DMS53 treated with DMSO at 0.1 percent for 48 hours (cell line): Measurements from ENCODE around the gene MOGAT1.
A peak's percentile ranks its signal among the peaks of the same experiment; 100 is the strongest.
"Not testable (repeated sequence)": the region's sequence is repeated elsewhere in the genome, so short reads cannot be mapped to it uniquely, and the experiment has no call there.

Source experiments
- DNase-seq: peaks from one replicate; lab custom pipeline; 2025; ENCODE audit not compliant: unreplicated experiment; lab: John Stamatoyannopoulos, UW

The MOGAT1 gene

DNA sequence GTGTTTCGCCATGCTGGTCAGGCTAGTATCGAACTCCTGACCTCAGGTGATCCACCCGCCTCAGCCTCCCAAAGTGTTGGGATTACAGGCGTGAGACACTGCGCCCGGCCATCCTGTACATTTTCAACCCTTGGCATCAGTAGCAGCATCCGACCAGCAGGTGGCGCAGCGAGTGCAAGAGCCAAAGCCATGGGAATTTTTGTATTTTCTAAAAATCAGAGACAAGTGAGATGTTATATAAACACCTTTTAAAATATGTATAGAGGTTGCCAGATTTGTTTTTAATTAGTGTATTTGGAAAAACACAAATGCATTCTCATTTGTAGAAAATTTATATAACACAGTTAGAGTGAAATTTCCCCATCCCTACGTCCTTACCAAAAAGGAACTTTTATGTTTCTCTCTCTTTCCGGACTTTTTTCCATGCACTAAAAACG, 36.8 kb downstream of the MOGAT1 start:
- peak; percentile 36 for DNase-seq

DNA sequence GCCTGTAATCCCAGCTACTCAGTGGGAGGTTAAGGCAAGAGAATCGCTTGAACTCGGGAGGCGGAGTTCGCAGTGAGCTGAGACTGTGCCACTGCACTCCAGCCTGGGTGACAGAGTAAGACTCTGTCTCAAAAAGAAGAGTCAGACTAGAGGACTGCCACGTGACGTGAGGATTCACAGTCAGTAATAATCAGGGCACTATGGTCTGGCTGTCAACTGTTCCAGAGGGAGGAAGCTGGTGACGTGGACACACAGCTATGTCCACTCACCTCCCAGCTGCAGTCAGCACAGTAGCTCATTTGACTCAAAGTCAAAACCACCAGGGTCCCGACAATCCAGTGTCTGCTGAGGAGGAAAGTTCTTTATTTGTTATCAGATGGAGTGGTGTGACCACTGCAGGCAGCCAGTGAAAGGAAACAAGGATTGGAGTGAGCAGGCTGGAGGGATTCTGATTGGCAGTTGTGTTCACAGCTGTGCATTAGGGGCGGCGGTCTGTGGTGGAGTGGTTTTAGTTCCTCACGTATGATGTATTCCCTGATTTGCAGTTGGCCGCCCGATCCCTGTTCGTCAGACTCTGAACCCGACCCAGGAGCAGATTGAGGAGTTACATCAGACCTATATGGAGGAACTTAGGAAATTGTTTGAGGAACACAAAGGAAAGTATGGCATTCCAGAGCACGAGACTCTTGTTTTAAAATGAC, 37.9 kb downstream of the MOGAT1 start:
- peak; percentile 91 for DNase-seq

DNA sequence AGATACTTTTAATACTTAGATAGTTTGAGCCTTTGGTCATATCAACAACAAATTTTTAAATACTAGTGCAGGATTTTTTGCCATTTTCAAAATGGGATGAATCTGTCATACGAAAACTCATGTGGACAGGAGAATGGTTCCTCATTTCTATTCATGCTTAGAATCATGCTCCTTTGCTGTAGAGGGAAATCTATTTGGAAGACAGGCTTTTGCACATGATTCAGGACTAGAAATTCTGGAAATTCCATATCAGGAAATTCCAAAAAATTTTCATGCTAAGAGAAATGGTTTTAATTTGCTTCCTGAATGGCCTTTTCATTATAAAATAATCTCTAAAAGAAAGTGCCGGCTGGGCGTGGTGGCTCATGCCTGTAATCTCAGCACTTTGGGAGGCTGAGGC, 39.3 kb downstream of the MOGAT1 start:
- no peak for DNase-seq

DNA sequence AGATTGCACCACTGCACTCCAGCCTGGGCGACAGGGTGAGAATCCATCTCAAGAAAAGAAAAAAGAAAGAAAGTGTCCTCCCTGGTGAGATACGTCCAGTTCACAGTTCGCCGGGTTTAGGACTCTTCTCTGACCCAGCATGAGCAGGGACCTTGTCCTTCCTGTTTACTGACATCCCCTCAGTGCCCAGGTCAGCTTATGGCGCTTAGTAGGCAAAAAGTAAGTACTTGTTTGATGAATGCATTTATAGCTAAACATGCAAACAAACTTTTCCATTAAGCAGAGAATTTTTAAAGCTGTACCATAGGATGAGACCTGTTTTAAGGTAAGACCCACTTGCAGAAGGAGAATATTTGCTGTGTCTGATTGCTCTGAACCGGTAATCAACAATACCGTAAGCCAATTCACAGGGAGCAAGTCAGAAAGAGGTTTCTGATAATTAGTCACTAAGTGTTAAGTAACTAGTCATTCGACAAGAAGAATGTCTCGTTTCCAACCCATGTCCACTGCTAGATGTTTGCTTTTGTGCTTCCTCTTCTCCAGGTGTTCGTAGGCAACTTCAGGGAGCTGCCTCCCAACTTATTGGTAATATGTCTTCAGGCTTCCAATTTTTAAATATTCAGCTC, 40.0 kb downstream of the MOGAT1 start:
- no peak for DNase-seq

DNA sequence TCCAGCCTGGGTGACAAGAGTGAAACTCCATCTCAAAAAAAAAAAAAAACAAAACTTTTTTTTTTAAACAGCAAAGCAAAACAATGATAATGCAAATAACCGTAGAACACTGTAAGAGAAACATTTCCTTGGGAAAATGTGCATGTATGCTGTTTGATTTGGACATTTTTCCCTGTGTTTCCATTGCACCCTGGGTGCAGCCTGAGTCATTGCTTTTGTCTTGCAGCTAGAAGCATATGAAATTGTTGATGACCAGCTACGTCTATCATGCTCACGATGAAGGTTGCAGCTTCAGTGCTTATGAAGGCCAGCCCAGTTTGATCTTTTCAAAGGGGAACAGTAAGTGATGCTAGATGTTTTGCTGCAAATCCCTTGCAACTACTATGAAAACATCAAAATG, 41.5 kb downstream of the MOGAT1 start:
- no peak for DNase-seq

DNA sequence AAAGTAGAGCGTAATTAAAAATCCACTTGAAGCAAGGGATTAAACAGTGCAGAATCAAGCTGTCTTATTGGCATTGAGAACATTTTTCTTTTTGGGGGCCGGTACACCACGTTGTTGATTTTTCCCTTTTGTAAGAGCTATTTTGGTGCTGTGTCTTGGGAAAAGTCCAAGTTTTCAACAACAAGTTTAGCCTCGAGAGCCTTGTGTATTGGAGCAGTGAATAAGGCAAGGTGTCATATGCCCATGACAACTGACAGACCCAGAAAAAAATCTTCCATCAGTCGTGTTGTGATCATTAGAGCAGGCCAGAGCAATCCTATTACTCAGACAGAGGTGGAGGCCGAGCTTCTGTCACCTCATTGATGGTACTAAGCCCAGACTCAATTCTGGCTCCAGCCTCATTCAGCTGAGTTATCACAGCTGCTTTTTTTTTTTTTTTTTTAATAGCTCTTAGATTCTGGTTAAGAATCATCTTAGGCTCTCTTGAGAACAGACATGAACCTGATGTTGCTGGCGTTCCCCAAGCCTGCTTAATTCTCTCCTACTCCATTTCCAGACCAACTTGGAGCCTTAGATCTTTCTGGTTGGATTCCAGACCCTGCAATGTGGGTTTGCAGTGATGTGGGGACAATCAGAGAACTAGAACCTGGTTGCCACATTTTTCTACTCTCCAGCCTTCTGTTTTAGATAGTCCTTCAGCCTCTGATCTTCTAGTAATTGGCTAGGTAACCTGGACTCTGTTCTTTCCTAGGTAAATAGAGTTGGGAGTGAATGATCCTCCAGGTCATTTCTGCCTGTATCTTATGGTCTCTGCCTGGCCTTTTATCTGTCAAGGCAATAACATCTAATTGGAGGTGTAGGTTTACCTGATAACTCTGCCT, 43.1 kb downstream of the MOGAT1 start:
- DNase-seq = no peak

DNA sequence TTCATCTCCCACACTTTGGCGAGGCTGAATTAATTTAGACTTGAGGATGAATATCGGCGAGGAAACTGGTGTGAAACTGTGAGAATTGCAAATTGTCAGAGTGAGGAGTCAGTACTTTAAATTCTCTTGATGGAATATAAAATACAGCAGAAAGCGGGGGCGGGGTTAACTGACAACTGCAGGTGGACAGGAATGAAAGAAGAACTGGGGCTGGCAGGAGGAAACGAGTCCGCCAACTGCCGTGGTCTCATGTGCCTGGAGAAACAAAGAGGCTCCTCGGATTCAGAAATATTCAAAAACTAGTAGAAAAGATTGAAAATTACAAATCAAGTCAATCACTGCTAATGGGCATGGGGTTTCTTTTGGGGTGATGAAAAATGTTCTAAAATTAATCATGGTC, 44.3 kb downstream of the MOGAT1 start:
- DNase-seq = no peak

DNA sequence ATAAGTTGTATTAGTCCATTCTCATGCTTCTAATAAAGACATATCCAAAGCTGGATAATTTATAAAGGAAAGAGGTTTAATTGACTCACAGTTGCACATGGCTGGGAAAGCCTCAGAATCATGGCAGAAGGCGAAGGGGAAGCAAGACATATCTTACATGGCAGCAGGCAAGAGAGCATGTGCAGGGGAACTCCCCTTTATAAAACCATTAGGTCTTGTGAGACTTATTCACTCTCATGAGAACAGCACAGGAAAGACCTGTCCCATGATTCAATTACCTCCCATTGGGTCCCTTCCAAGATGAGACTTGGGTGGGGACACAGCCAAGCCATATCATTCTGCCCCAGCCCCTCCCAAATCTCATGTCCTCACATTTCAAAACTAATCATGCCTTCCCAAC, 48.3 kb downstream of the MOGAT1 start:
- not testable (repeated sequence) for DNase-seq

DNA sequence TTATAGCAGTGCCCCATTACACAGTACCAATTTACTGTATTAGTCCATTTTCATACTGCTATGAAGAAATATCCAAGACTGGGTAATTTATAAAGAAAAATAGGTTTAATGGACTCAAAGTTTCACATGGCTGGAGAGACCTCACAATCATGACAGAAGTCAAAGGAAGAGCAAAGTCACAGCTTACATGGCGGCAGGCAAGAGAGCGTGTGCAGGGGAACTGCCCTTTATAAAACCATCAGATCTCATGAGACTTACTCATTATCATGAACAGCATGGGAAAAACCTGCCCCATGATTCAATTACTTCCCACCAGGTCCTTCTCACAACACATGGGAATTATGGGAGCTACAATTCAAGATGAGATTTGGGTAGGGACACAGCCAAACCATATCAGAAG, 50.1 kb downstream of the MOGAT1 start:
- DNase-seq = not testable (repeated sequence)

DNA sequence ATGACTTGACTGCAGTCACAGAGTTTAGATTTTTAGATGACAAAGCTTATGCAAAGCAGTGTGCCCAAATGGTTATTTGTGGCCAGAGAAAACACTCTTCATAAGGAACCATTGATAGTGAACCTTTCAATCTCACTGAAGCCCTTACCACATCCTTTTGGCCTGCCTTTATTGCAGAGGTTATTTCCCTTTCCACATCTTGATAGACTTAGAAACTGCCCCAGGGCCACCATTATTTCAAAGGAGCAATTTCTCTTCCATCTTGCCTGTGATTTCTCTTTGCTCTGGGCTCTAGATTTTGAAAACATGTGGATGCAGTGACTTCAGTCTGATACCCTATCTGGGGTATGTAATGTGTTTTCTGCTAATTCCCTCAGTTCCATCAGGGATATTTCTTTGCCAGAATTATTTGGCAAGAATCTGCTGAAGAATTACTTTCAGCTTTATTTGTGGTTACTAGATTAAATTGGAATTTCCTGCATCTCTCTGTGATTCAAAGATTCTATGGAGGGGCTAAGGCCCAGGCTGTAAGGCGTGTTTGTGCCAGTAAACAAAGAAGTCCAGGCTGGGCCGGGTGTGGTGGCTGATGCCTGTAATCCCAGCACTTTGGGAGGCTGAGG, 51.0 kb downstream of the MOGAT1 start:
- DNase-seq = no peak

DNA sequence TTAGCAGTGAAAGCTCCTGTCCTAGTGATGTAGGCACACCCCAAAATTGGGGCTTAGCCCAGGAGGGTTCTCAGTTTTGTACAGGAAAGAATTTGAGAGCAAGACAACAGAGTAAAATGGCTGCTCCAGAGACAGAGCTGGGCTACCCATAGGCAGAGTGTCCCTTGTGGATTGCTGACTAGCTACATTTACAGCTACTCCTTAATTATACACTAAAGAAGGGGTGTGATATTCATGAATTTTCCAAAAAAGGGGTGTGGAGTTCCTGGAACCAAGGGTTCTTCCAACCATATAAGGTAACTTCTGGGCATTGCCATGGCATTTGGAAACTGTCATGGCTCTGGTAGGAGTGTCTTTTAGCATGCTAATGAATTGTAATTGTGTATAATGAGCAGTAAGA, 52.8 kb downstream of the MOGAT1 start:
- DNase-seq = no peak

DNA sequence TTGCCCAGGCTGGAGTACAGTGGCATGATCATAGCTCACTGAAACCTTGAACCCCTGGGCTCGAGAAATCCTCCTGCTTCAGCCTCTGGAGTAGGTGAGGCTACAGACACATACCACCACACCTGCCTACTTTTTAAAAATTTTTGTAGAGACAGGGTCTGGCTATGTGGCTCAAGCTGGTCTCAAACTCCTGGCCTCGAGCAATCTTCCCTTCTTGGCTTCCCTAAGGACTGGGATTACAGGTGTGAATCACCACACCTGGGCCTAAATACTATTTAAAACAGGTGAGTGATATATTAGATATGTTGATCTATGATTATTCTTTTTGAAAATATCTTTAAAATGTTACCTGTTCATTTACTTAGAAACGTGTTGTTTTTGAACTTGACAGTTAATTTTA, 57.2 kb downstream of the MOGAT1 start:
- DNase-seq = no peak

DNA sequence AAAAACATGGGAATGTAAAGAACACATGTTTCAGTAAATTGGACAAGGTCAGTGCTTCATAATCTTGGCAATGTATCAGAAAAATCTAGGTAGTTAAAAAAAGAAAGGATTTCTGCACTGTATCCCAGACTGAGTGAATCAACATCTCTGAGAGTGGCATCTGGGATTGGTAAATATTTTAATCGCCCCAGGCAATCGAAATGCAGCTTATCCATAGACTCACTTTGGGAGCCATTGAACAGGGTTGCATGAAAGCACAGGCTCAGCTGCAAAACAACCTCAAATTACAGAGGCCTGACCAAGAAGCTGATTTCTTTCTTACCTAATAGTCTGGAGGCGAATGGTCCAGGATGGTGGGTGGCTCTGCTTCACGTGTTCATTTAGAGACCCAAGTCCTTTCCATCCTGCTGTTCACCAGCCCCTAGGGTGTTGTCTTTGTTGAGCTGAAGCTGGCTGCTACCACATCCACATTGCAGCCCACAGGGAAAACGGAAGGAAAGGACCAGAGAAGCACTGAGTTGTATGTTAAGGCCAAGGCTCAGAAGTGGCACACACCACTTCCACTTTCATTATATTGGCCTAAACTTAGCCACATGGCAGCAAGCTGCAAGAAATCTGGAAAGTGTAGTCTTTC, 59.0 kb downstream of the MOGAT1 start:
- no peak for DNase-seq

DNA sequence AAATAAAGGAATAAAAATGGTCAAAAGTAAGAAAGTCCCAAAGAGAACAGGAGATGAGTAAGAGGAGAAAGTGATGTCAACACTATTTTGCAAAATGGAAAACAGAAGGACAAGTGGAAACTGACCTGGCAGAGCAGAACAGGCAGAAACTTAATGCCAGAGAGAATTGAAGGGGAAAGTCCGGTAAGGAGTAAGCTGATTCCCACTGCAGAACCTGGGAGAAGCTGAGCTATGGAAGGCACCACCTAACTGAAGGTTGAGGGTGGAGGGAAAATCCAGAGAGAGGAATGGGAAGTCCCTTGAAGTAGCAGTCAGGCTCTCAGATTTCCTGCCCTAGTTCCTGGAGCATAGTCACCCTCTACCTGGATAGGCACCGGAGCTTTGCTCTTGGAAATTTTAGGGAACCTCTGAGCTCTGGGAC, 59.8 kb downstream of the MOGAT1 start:
- no peak for DNase-seq

DNA sequence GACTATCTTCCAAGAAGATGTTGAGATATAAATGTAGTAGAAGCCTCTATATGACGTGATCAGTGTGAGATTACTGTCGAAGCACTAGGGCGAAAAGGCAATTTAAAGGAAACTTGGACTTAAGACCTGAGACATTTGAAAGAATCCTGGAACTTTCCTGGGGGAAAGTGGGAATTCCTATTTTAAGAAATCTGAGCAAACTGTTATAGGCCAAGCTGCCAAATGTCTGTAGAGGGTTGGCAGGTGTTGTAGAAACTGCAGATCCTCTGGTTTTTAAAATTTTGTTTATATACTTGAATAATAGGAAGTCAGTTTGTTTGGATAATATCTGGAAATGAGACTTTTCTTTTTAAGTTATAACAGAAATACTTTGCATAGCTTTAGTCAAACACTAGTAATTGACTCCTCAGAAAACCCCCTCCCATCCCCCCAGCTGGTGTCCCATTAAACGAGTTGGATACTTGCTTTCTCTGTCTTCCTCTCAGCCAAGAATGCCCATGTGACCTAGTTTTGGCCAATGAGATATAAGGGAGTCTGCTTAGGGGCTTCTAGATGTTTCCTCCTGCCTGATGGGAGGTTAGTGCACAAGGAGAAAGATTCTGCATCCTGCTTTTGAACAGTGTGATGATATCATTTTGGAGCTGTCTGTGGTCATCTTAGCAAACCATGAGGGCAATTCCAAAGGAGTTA, 61.2 kb downstream of the MOGAT1 start:
- DNase-seq = no peak

DNA sequence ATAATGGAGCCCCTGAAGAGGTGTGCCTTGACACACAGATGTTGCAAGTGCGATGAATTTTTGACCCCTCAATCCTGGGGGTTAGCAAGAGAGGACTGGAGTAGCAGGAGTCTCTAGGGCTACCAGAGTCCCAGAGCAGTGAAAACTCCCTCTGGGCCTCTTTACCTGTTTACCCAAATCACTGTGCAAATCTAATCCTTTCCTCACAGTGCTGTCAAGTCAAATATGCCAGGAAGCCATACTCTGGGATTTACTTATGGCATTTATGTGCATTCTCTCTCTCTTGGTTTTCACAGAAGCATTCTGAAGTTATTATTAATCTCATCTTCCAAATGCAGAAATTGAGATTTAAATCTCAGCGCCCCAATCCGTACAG, 62.0 kb downstream of the MOGAT1 start:
- no peak for DNase-seq

DNA sequence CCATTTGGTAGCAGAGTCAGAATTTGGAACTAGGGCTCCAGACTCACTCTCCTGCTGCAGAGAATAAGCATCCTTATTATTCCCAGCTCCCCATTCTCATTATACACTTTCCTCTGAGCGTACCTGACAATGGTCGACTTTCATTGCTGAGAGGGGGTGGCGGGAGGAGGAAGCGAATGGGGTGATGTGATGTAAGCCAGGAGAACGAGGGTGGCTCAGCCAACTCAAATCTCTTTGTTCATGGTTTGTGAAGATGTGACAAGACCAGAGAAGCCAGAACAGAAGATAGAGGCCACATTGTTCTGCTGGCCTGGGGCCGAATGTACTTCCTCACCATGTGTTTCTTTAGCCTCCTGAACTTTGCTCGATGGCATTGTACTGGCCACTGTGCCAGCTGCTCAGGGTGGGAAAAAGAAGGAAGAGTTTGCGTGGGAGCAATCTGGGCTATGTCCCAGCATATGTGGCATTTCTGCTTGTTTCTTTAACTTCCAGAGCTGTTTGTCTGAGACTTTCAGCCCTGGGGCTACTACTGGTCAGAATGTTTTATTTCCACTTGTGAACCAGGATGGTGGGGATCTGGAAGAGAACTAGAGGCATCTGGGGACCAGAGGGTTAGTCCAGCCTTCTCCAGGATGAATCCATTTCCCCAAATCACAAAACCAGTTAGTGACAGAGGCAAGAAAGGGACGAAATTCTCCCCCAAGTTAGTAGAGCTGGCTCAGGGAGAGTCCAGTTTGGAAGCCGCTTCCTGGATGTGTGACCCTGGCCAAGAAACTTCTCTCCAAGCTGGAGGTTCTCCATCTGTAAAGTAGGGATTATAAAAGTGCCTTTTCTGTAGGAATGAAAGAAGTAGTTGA, 62.6 kb downstream of the MOGAT1 start:
- no peak for DNase-seq

DNA sequence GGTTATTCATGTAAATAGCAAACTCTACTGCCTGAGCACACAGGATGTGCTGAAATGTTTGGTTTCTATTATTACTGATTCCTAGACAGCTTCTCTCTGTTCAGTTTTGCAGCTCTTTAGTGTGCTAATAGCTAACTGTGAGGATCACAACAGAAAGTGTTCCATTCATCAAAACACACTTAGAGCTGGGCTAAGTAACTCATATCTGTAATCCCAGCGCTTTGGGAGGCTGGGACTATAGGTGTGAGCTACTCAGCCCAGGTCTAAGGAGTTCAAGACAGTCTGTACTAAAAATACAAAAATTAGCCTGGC, 63.2 kb downstream of the MOGAT1 start:
- no peak for DNase-seq

DNA sequence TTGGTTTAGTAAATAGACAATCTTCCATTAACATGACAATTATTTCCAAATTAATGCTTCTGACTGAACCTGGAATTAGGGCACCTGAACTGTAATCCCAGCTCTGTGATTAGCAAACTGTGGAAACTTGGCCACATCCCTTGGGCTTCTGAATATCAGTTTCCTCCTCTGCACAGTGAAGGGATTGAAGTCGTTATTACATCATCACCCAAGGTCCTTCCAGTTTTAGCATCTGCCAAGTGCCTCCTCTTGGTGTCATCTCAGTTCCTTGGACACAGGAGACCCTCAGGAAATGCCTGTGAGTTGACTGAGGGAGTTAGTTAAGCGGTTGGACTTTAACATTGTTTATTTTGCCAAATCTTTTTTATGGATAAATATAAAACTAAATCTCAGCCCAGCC, 64.8 kb downstream of the MOGAT1 start:
- no peak for DNase-seq

DNA sequence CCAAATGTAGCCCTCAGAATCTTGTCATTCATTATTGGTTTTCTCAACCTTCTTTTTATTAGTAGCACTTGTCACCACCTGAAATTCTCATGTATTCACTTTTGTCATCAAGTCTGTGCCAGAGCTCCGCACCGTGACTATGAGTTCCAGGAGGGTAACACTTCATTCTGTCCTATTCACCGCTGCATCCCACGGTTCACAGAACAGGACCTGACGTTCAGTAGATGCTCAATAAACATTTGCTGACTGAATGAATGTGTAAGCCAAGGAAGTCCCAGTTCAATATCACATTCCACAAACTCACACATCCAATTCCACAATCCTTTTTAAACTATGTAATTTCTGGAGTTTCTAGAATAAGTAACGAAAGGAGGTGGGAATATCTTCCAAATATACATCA, 65.5 kb downstream of the MOGAT1 start:
- DNase-seq = no peak
